ENCODE measurements around the gene NAXE.

GRCh38 chr1:156640842-156641706 lies 49.5 kb downstream of the NAXE start:
- TF ChIP-seq YY1 (IDR thresholded peaks at IDR 0.05; ENCODE audit: low read depth) = no peak
- no peak for TF ChIP-seq CREB1 (IDR thresholded peaks at IDR 0.05; ENCODE audit: low read depth)
- no peak for TF ChIP-seq EP300 (IDR thresholded peaks at IDR 0.05; ENCODE audit: borderline replicate concordance)
- TF ChIP-seq TAF1 (IDR thresholded peaks at IDR 0.05; ENCODE audit: low read depth) = no peak
